ENCODE measurements around the gene ZNF629. TPM values are rescaled to one million over a fixed set of nuclear protein-coding genes. Genes with fewer than 3 reads are reported as not detected.
"Not testable (repeated sequence)": the region's sequence is repeated elsewhere in the genome, so short reads cannot be mapped to it uniquely, and the experiment has no call there.

The ZNF629 gene
- 22.7 TPM for total RNA-seq
- long read RNA-seq, partial matches to known transcripts, result 0 of 26 reads
- long read RNA-seq, other reads (novel, unspliced or antisense), result 26 of 26 reads

GRCh38 chr16:30786936-30787612 lies at the start of gene ZNF629:
TSS of gene ZNF629 (minus strand) at chr16:30787205. CDS start at chr16:30784482, 2,723 bp downstream.
- intact Hi-C loops (cut with DNase I), result loop anchor here (1.0 to 5.0 kb wide), 3 partner anchors 18 to 135 kb away; partner anchors contain the start of genes BCL7C and FBXL19
- peak; percentile 82 for DNase-seq (ENCODE audit: low spot score)

DNA sequence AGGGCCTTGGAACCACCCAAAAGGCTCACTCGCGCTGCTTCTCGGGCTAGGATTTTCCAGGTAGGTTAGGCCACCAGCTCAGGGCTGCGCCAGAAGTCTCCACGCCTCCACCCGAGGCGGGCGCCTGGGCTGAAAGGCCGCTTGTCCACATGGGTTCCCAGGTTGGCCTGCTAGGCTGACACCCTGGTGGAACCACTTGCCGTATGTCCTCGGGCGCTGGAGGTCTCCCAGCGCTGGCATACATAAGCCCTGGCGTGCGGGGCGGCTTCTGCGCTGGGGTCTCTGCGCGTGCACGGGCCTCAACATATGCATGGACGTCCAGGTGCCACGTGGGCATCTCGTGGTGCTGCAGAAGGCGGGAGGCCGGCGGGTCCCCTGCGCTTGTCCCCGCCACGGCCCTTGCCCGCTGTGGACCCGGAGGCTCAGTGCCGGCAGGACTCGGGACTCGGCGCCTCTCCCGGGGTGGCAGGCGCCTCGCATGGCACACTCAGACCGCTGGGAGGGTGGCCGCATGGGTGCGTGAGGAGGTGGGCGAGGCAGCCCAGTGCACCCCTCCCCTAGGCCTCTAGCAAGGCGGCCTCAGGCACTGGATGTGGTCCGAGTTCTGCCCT lies 47.2 kb upstream of the ZNF629 start:
- intact Hi-C loops (cut with DNase I), result loop anchor here (10.0 kb wide), 1 partner anchor 999 kb away; no protein-coding TSS in a partner anchor
- DNase-seq (ENCODE audit: low spot score), result no peak

GRCh38 chr16:30830072-30830417 lies 43.0 kb upstream of the ZNF629 start:
- intact Hi-C loops (cut with DNase I), result loop anchor here (10.0 kb wide), 1 partner anchor 995 kb away; no protein-coding TSS in a partner anchor
- no peak for DNase-seq (ENCODE audit: low spot score)

DNA sequence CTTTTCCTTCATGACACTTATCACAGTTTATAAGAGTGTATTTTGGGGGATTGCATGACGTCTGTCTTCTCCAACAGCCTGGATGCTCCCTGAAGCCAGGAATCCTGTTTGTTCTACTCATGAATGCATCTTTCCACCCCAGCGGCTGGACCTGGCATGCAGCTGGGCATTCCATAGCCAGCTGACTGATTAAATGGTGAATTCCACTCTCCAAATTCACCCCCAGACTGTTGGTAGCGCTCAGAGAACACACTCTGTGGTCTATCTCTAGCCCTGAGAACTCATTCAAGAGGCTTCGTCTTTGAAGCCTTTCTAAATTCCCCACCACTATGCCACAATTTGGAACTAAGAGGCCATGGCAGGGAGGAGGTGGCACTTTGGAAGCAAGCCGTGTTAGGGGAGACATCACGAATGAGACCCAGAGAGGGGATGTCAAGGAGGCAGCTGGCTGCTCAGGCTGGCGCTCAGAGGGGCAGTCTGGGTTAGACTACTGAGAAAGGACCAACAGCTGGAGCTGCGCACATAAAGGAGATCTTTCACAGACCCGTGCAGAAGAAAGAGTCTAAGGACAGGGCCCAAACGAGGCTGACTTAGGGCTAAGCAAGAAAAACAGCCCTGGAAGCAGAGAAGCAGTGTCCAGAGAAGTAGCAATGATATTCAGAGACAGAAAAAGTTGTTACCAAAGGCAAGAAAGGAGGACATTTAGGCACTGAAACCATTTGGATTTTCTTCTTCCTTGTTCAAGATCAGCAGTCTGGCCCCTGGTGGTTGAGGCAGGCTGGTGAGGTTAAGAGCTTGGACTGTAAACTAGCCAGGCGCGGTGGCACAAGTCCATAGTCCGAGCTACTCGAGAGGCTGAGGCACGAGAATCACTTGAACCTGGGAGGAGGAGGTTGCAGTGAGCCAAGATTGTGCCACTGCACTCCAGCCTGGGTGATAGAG lies 42.4 kb upstream of the ZNF629 start:
- DNase-seq (ENCODE audit: low spot score), result no peak
- intact Hi-C loops (cut with DNase I), result loop anchor here (10.0 kb wide), 1 partner anchor 995 kb away; no protein-coding TSS in a partner anchor

- no peak for DNase-seq (ENCODE audit: low spot score)
- intact Hi-C loops (cut with DNase I), result no loop called here
Observed at GRCh38 chr16:30821891-30822290, 34.9 kb upstream of the ZNF629 start.

- intact Hi-C loops (cut with DNase I), result not testable (repeated sequence)
Observed at GRCh38 chr16:30821441-30821840, 34.4 kb upstream of the ZNF629 start.

GRCh38 chr16:30820952-30821421 lies 34.0 kb upstream of the ZNF629 start:
- no peak for DNase-seq (ENCODE audit: low spot score)
- intact Hi-C loops (cut with DNase I), result no loop called here

More at GRCh38 chr16:30821441-30821840, 34.4 kb upstream of the ZNF629 start:
- DNase-seq (ENCODE audit: low spot score), result not testable (repeated sequence)

GRCh38 chr16:30816769-30817168 lies 29.8 kb upstream of the ZNF629 start:
- intact Hi-C loops (cut with DNase I), result no loop called here
- no peak for DNase-seq (ENCODE audit: low spot score)

DNA sequence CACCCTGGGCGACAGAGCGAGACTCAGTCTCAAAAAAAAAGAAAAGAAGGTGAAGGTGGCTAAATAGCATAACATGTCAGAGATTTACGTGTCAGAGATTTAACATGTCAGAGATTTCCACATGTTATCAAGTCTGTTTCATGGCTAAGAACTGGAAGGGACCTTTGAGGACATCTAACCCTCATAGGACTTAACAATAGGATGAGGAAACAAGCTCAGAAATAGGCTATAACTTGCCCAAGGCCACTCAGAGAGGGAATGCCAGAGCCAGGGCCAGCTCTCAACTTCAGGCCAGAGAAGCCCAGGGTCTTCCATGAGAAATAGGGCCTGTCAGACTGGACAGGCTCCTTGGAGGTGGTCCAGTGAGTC lies 26.8 kb upstream of the ZNF629 start:
- intact Hi-C loops (cut with DNase I), result no loop called here
- DNase-seq (ENCODE audit: low spot score), result no peak

GRCh38 chr16:30809675-30810074 lies 22.7 kb upstream of the ZNF629 start:
- intact Hi-C loops (cut with DNase I), result not testable (repeated sequence)

GRCh38 chr16:30808890-30809426 lies 22.0 kb upstream of the ZNF629 start:
- intact Hi-C loops (cut with DNase I), result not testable (repeated sequence)

More at GRCh38 chr16:30809675-30810074, 22.7 kb upstream of the ZNF629 start:
- not testable (repeated sequence) for DNase-seq (ENCODE audit: low spot score)

GRCh38 chr16:30808146-30808545 lies 21.1 kb upstream of the ZNF629 start:
- intact Hi-C loops (cut with DNase I), result no loop called here

More at GRCh38 chr16:30808890-30809426, 22.0 kb upstream of the ZNF629 start:
- DNase-seq (ENCODE audit: low spot score), result not testable (repeated sequence)

GRCh38 chr16:30805370-30806169 lies 18.6 kb upstream of the ZNF629 start:
- peak; percentile 93 for DNase-seq (ENCODE audit: low spot score)
- intact Hi-C loops (cut with DNase I), result loop anchor here (1.0 kb wide), 1 partner anchor 18 kb away; the partner anchor contains the start of gene ZNF629

More at GRCh38 chr16:30808146-30808545, 21.1 kb upstream of the ZNF629 start:
- DNase-seq (ENCODE audit: low spot score), result no peak

GRCh38 chr16:30805056-30805369 lies 18.0 kb upstream of the ZNF629 start:
- intact Hi-C loops (cut with DNase I), result loop anchor here (1.0 kb wide), 1 partner anchor 18 kb away; the partner anchor contains the start of gene ZNF629

DNA sequence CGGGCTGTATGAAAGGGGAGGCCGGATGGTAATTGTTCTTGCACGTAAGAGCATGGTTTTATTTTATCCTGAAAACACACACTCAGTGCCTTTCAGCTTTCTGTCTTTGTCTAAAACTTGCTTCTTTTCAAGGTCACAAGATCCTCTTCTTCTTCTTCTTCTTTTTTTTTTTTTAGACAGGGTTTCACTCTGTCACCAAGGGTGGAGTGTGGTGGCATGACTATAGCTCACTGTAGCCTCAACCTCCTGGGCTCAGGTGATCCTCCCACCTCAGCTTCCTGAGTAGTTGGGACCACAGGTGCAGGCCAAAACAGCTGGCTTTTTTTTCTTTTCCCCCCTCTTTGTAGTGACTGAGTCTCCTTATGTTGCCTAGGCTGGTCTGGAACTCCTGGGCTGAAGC lies 15.9 kb upstream of the ZNF629 start:
- intact Hi-C loops (cut with DNase I), result no loop called here
- no peak for DNase-seq (ENCODE audit: low spot score)

More at GRCh38 chr16:30805056-30805369, 18.0 kb upstream of the ZNF629 start:
- no peak for DNase-seq (ENCODE audit: low spot score)

- intact Hi-C loops (cut with DNase I), result no loop called here
- DNase-seq (ENCODE audit: low spot score), result no peak
Observed at GRCh38 chr16:30797670-30798309, 10.8 kb upstream of the ZNF629 start.

GRCh38 chr16:30794634-30795033 lies 7.6 kb upstream of the ZNF629 start:
- intact Hi-C loops (cut with DNase I), result no loop called here
- no peak for DNase-seq (ENCODE audit: low spot score)

DNA sequence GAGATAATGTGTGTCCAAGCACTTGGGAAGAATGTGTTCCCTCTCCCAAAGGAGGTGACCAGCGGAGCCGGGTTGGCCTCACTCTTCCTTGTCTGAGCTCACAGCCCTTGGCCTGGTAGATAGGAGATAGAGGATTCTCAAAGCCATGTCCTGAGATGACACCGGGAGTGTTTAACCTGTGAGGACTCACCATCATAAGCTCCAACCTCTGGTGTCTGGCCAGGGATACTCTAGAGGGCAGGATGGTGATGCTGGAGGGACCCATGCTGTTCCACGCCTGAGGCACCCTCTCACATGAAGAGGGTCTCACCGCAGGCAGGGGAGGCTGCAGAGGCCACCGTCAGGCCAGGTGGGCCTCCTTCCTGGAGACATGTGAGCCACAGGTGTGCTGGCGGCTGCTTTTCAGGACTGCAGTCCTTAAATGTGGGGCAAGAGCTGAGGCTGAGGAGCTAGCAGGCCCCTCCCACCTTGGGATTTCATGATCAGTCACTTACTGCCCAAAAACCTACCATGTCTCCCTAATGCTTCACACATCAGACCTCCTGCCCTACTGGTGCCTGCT lies 6.6 kb upstream of the ZNF629 start:
- no peak for DNase-seq (ENCODE audit: low spot score)
- intact Hi-C loops (cut with DNase I), result no loop called here
